C1 segment of cervical spinal cord (tissue), 14 donors: ENCODE measurements around the gene STAC2.
"Not testable (repeated sequence)": the region's sequence is repeated elsewhere in the genome, so short reads cannot be mapped to it uniquely, and the experiment has no call there.

Source experiments
- DNase-seq, 14 donors: peaks; one replicate each; lab custom pipeline; 2025; lab: John Stamatoyannopoulos, UW

Gene STAC2

DNA sequence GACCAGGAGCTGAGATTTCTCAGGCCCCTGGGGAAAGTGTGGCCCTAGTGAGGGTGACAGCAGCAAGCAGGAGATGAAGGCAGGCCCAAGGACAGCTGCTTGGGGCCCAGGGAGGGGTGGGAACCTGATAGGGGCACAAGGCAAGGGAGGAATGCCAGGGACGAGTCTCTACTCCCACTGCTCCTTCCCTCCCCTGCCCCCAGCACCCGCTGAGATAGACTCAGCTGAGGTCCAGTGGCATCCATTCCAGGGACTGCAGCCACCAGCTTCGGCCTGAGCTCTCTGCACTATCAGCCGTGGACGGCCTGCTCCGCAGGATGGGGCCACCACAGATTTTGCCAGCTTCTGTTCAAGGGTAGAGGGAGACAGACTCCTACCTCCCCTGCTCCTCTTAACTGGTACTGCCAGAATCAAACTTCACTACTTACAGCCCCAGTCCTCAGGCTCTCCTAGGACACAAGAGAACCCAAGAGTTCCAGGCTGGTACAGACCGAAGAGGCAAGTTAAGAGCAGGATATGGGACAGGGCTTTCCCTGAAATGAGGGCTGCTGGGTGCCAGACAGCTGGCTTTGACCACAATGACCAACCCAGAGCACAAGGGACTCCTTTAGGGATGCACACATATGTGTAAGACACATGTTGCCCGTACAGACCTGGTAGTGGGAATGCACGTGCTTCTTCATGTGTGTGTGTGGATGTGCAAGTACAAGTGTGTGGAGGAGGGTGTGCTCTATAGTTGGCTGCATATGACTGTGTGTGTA, 33.8 kb downstream of the STAC2 start:
- no peak for DNase-seq

DNA sequence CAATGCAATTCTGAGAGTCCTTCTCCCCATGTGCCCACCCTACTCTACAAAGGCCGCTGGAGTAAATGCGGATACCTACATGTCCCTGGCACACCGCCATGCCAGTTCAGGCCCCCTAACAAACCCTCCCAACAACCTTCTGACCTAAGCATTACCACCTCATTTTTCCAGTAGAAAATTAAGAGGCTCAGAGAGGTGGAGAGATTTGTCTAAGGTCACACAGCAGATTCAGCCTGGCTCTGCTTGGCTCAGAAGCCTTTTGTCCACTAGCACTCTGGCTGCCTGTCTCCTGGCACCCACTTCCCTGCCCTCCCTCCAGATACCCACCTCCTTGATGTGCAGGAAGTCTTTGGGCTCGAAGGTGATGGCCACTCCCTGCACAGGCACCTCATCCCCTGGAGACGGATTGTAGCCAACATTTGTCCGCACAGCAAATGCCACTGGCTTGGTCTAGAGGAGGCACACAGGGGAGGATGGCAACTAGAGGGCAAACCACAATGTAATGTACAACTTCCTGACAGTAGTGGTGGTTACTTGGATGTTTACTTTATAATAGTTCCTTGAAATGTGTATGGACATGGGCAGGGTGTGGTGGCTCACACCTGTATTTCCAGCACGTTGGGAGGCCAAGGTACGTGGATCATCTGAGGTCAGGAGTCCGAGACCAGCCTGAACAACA, 38.5 kb downstream of the STAC2 start:
- no peak for DNase-seq

DNA sequence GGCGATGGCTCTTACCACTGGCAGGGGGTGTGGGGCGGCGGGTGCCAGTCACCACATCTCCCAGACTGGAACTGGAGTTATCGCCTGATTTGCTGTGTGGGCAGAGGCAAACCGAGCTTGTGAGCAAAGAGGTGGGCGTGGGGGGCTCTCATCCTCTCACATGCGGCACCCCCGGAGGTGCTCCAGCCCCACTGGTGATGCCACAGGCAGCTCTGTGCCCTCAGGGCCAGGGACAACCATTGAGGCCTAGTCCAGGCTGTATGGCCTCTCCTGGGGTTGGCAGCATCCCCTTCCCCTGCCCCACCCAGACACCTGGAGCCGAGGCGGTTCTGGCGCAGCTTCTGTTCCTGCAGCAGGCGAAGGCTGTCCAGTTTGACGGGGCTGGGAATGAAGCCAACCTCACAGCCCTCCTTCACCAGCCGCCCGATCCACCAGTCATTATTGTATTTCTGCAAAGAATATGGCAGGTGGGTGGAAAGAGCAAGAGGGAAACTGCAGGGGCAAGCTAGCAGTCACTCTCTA, 39.2 kb downstream of the STAC2 start:
- no peak for DNase-seq

DNA sequence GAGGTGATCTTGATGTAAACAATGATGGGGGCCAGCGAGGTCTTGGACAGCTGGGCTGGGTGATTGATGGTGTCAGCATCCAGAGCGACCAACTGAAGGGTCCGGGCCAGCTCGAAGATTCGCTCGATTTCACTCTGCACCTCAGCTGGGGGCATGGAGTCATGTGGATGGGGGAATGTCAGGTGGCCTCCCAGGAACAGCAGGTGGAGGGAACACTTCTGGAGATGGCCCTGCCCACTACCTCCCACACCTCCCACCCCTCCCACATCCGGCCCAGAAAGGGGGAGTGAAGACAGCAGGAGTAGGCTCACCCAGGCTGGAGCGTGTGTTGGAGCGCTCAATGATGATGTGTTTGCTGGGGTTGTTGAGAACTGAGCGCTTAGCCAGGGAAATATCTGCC, 42.0 kb downstream of the STAC2 start:
- no peak for DNase-seq

DNA sequence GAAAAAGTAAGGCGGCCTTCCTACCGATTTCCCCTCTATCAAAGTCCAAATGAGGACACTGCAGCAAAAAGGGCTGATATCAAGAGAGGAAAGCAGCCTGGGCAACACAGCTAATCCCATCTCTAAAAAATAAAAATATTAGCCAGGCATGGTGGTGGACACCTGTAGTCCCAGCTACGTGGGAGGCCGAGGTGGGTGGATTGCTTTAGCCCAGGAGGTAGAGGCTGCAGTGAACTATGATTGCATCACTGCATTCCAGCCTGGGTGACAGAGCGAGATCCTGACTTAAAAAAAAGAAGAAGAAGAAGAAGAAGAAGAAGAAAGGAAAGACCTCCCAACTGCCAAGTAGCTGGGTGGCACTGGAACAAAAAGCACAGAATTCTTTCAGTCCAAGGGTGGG, 42.7 kb downstream of the STAC2 start:
- DNase-seq, result no peak

DNA sequence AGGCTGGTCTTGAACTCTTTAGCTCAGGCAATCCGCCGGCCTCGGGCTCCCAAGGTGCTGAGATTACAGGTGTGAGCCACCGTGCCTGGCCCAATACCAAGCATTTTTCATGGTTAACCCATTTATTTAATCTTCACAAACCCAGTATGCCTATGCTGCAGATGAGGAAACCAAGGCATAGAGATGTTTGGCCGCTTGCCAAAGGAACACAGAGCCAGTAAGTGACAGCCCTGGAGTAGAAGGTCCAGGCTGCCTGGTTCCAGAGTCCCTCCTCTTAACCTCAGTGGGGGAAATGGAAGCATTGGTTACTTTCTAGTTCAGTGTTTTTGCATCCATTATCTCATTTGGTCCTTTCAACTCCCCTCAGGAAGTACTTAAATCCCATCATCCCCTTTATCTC, 44.4 kb downstream of the STAC2 start:
- DNase-seq, result no peak

DNA sequence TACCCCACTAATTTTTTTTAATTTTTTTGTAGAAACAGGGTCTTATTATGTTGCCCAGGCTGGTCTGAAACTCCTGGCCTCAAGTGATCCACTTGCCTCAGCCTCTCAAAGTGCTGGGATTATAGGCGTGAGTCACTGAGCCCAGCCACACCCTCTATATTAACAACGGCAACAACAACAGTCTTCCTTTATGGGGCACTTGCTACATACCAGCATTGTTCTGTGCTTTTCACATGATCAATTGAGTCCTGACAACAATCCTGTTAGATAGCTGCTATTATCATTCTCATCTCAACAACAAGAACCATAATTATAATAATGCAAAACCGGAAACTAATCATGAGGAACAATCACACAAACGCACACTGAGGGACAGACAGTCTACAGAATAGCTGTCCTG, 47.2 kb downstream of the STAC2 start:
- DNase-seq, result no peak

DNA sequence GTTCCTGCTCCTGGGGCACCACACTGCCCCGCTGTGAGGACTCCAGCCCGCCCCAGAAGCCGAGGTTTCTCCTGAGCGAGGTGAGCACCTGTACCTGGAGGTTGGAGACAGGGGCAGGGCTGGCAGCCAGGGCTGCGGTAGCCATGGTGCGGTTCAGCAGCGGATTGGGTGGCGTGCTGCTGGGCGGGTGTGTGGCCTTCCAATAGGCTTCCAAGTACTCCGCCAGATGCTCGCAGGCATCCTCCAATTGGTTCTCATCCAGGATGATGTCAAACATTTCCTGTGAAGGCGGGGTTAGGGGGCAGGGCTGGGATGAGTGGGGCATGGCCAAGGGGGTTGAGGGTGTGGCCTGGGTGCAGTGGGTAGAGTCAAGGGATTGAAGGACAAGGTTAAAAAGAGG, 48.5 kb downstream of the STAC2 start:
- DNase-seq, result no peak

DNA sequence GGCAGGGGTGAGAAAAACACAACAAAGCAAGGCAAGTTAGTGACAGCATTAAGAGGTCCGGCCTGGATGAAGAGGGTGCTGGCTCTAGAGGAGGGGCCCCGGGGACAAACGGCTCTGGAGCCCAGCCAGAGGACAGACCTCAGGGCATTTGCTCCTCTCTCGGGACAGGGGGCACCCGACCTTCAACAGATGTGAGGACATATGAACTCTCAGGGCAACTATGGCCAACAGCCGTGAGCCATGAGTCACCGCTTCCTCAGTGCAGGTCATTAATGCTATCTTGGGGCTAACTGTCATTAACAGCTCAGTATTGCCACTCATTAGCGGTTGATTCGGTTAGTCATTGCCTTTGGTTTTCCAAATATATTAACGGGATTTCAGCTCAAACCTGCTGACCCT, 50.1 kb downstream of the STAC2 start:
- no peak for DNase-seq

DNA sequence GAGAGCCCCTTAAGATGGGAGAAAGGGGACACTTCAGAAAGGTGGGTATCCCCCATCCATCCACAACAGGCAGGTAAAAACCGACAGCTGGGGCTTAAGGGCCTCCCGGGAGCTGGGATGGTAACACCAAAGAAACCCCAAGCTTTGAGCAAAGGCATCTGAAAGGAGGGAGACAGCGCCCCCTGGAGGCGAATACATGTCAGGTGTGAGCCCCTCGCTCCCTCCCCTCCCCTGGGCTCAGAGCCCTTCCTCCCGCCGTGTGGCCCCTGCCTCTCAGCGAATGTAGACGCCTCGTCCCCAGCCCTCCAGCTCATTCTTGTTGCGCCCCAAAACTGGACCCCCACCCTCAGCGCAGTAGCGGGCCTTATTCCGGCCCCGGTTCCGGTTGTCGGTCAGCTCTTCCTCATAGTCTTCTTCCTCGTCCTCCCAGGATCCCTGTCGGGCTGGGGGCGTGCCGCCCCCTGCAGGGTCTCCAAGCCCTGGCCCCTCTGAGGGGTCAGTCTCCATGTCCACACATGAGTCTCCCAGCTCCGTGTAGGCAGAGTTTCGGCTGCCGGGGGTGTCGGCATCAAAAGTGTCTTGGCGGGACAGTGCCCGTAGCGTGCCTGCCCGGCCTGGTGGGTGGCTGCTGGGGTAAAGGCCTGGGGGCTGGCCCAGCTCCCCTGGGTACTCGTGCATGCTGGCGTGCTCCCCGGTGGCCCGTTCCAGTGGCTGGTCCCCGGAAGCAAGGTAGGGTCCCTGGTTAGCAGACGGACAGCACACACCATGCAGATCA, 50.6 kb downstream of the STAC2 start:
- DNase-seq, result peak in 7 of 14 donors; percentile 14 to 67 (median 38)

DNA sequence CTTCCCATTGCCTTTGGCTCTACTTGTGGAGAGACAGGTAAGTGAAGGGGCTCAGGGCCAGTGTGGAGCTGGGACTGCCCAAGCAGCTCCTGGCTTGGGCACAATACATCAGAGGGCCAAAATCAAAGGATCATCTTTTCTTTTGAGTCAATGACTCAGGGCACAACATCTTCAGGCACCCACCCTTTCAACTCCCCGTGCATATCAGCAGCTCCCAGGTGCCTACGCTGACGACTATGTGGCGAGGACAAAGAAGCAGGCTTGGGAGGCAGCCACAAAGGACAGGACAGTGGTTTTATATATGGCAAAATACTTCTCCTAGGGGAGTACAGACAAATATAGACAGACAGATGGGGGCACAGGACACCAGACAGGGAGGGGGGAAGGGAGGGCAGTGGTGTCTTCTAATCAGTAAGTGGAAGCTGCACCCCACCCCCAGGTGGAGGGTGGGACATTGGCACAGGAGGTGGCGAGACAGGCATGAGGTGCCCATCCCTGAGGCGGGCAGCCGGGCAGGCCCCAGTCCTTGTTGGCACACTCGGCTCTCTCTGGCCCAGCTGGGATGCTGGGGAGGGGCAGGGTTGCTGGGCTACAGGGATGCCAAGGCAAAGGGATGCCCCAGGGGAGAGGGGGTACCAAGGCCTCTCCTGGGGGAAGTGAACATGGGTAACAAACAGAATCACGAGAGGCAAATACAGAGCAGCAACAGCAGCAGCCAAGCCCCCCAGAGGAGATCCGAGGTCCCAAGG, 52.0 kb downstream of the STAC2 start:
- no peak for DNase-seq

DNA sequence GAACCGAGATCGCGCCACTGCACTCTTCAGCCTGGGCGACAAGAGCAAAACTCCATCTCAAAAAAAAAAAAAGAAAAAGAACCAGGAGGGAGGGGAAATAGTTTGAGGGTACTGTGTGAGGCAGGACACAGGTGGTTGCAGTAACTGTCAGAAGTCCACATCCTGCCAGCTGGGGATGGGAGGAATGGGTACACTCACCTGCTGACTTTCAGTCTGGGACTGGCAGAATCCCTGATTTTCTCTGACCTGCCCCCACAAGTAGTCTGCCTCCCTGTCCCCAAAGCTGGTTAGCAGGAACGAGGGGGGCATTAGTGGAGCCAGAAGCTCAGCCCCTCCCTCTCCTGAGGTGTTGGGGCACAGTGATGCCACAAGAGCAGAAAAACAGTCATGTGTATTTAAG, 52.7 kb downstream of the STAC2 start:
- DNase-seq, result no peak

DNA sequence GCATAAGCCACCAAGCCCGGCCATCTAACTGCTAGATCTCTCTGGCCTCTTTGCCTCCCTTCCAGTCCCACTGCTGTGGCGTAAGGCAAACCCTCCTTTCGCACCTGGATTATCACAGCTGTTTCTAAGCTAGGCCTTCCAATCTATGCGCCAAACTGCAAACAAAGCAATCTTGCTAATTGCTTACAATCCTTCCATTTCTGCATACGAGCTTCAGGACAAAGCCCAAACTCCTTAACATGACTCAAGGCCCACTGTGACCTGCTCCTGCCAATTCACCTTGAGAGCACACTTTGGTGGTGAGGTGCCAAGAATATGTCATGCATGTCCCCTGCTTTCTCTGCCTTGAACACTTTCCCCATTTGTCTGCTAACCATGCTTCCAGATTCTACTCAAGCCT, 53.8 kb downstream of the STAC2 start:
- no peak for DNase-seq

DNA sequence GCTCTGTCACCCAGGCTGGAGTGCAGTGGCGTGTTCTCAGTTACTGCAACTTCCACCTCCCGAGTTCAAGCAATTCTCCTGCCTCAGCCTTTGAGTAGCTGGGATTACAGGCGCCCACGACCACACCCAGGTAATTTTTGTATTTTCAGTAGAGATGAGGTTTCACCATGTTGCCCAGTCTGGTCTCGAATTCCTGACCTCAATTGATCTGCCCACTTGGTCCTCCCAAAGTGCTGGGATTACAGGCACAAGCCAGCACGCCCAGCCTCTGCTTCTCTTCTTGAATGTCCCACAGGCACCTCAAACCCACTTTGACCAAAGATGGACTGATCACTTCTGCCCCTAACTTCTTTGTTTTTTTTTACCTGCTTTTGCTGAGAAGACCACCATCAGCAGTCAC, 55.2 kb downstream of the STAC2 start:
- no peak for DNase-seq

DNA sequence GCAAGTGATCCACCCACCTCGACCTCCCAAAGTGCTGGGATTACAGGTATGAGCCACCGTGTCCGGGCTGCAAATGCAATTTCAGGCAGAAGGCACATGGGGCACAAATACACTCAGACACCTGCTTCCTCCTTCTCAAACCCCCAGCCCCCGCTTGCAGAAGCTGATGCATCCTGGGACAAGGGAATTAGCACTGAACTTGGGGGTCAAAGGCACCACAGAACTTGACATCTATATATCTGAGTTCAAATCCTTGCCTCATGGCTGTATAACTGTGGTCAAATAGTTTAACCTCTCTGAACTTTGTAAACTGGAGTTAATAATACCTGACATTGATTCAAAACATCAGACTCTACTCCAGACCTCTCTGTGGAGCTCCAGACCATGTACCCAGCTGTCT, 55.6 kb downstream of the STAC2 start:
- DNase-seq, result no peak

DNA sequence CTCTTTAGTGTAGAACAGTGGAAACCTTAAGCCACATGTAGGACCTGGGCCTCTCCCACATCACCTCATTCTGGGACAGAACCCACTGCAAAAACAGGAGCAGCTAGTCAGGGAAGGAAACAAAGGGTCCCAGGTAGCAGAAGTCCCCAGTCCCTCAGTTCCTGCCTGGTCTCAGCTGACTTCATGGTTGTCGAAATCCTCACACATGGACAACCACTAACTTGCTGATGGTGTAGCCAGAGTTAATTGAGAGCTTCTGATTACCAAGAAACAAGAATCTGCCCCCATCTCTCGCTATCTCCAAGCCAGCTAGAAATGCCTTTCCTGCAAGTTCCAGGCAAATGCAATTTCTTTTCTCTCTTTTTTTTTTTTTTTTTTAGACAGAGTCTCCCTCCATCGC, 56.2 kb downstream of the STAC2 start:
- DNase-seq, result no peak

DNA sequence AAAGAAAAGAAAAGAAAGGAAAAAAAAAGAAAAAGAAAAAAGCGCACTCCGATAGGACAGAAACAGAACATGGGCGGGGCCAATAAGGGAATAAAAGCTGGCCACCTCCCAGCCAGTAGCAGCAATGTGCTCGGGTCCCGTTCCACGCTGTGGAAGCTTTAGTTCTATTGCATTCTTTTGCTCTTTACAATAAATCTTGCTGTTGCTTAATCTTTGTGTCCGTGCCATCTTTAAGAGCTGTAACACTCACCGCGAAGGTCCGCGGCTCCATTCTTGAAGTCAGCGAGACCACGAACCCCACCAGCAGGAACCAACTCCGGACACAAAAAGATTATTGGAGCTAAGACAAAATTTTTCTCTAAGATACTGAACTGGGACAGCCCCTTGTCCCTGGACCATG, 56.6 kb downstream of the STAC2 start:
- DNase-seq, result no peak

DNA sequence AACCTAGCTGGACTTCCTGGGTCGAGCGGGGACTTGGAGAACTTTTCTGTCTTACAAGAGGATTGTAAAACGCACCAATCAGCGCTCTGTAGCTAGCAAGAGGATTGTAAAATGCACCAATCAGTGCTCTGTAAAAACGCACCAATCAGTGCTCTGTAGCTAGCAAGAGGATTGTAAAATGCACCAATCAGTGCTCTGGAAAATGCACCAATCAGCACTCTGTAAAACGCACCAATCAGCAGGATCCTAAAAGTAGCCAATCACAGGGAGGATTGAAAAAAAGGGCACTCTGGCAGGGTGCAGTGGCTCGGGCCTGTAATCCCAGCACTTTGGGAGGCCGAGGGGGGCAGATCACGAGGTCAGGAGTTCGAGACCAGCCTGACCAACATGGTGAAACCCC, 57.2 kb downstream of the STAC2 start:
- DNase-seq, result not testable (repeated sequence)

DNA sequence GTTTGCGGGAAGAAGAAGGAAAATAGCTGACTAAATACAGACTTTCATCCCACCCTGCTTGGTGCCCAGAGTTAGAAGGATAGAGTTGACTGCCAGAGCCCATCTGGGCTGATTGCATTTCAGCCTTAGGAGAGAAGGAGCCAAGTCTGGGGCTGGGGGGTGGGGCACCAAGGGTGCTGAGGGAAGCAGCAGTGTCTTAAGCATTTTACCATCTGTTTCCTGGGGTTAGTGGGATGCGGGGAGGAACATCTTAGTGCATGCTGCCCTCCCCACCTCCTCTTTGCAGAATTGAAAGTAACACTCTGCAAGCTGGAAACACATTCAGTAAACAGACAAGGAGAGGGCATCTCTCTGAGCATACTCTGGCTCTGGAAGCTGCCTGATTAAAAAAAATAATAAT, 58.3 kb downstream of the STAC2 start:
- peak in 3 of 14 donors; percentile 37 to 50 (median 40) for DNase-seq

DNA sequence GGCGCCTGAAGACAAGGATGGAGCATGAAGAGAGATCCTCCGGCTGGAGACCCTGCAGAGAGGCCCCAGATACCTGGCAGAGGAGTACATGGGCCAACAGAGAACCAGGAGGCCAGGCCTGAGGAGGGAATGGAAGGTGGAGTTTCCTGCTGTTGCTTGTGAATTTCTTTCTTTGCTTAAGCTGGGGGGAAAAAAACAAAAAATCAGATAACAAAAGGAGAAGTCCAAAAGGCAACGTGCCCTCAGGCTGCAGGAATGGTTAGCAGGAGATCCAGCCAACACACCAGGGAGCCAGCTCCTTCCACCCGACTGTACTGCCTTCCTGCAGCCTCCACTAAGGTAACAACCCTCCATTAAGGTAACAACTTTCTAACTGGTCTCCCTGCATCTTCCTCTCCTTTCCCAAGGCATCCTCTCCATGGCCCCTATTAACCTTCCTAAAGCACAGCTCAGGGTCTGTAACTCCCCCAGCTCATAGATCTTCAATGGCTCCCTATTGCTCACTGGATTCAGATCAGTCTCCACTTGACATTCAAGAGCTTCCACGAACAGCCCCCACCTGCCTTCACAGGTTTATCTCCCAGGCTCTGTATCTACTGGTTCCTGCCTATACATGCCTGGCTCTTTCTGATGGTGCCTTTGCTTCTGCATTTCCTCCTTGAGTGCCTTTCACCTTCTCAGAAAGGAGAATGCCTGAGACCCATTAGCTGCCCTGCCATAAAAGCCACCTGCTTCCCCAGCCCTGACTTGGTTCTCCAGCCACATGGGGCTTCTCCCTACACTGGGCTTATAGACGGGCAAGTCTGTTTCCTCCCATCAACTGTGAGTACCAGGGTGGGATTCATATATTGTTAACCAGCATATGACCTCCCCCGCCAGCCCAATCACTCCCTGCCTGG, 59.1 kb downstream of the STAC2 start:
- DNase-seq, result no peak
